IMR-90 (cell line): ENCODE data around the gene MECP2.

Experiments
- BHLHE40 ChIP-seq: fragments of 150-350 bp; IDR thresholded peaks from 2 replicates; pipeline ENCODE4 v1.6.1; 2016; ENCODE audit warnings: mild to moderate bottlenecking, low read depth, low read length
- CEBPB ChIP-seq: IDR thresholded peaks from 2 replicates; pipeline ENCODE4 v1.6.1; 2012; ENCODE audit warnings: low read depth, low read length, improper control_type of control experiment
- CHD1 ChIP-seq: IDR thresholded peaks from 2 replicates; pipeline ENCODE4 v1.6.1; 2012; ENCODE audit warnings: low read depth, low read length, improper control_type of control experiment
- CTCF ChIP-seq: conservative IDR thresholded peaks from 2 replicates; pipeline ENCODE4 v1.5.1; 2012; ENCODE audit warnings: mild to moderate bottlenecking, low read depth, low read length, improper control_type of control experiment
- NFE2L2 ChIP-seq: fragments of 150-350 bp; IDR thresholded peaks from 2 replicates; pipeline ENCODE4 v1.6.1; 2016; ENCODE audit warnings: low read depth, mild to moderate bottlenecking, low read length
- POLR2A ChIP-seq: IDR thresholded peaks from 2 replicates; pipeline ENCODE4 v1.6.1; 2012; ENCODE audit warnings: mild to moderate bottlenecking, low read depth, low read length
- RCOR1 ChIP-seq: IDR thresholded peaks from 2 replicates; pipeline ENCODE4 v1.6.1; 2012; ENCODE audit warnings: mild to moderate bottlenecking, low read length, improper control_type of control experiment; ENCODE audit not compliant: insufficient replicate concordance

DNA sequence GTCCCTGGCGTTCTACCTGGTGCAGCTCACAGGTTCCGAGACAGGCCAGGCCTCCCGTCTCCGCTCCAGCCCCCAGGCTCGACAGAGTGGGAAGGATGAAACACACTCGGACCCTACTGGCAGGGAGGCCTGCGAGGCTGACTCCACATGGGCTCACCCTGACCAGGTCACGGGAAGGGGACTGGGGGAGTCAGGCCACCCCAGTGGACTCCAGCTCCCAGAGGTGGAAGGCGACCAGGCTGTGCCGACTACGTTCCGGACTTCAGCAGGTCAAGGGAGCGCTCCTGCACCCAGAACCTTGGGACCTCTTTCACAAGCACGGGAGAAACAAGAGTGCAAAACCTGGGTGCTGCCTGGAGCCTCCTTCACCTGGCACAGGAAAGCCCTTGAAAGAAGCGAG, 73.2 kb downstream of the MECP2 start:
- no peak for TF ChIP-seq POLR2A
- no peak for TF ChIP-seq CTCF
- TF ChIP-seq NFE2L2 = no peak
- no peak for TF ChIP-seq BHLHE40
- TF ChIP-seq RCOR1 = no peak
- no peak for TF ChIP-seq CEBPB
- no peak for TF ChIP-seq CHD1
